K562 (cell line): Measurements from ENCODE around the gene DHDDS. TPM values are rescaled to one million over a fixed set of nuclear protein-coding genes. Genes with fewer than 3 reads are reported as not detected.

Source experiments
- FOXA1 ChIP-seq: fragments of 450-650 bp; IDR thresholded peaks from 2 replicates; pipeline ENCODE4 v1.6.1; 2016; ENCODE audit warnings: mild to moderate bottlenecking, borderline replicate concordance
- GABPB2 ChIP-seq: fragments of 250-450 bp; sonication (Bioruptor Pico); conservative IDR thresholded peaks from 2 replicates; pipeline ENCODE4 v1.5.1; 2021; ENCODE audit warnings: mild to moderate bottlenecking
- KLF6 ChIP-seq: fragments of 250-450 bp; sonication (Bioruptor Pico); IDR thresholded peaks from 2 replicates; pipeline ENCODE4 v1.4.0; 2020; ENCODE audit warnings: mild to moderate bottlenecking, moderate library complexity, borderline replicate concordance
- LARP7 ChIP-seq: fragments of 450-650 bp; IDR thresholded peaks from 2 replicates; pipeline ENCODE4 v1.6.1; 2016
- MEF2A ChIP-seq: IDR thresholded peaks from 2 replicates; pipeline ENCODE4 v1.6.1; 2011; ENCODE audit warnings: low read depth, mild to moderate bottlenecking, low read length, moderate library complexity; ENCODE audit not compliant: control insufficient read depth
- TEAD1 ChIP-seq, 2 experiments: fragments of 450-650 bp in 1 of 2; sonication (generic) in 1 of 2; formaldehyde crosslinking; IDR thresholded peaks; 2 replicates each; pipeline versions ENCODE4 v1.4.0 to v1.8.0; 2020 to 2022; ENCODE audit warnings: mild to moderate bottlenecking in 2 of 2, missing genetic modification reagents in 1 of 2
- WHSC1 ChIP-seq: IDR thresholded peaks from one replicate; pipeline ENCODE4 v1.6.1; 2012; ENCODE audit warnings: low read length, control low read depth, inconsistent platforms
- polyA plus RNA-seq, 8 experiments: library from polyadenylated mRNA; depleted of rRNA in 4 of 8; stranded (reverse) in 5 of 8; unstranded in 3 of 8; fragments of >200 nt; fragmentation: Nextera tagmentation in 2 of 8; fragmentation: Illumina TruSeq in 1 of 8; extraction: Ambion mirVana in 2 of 8; extraction: Trizol in 1 of 8; gene quantifications; 2 replicates each; pipeline versions ENCODE4 v1.2.1 to v1.2.3, GENCODE V29; 2011 to 2014; ENCODE audit warnings: inconsistent platforms in 1 of 8, missing spikeins in 1 of 8
- total RNA-seq, 7 experiments: library from RNA; depleted of rRNA in 6 of 7; stranded (reverse); fragments of >200 nt in 6 of 7; fragmentation: Illumina TruSeq in 2 of 7; extraction: Trizol in 2 of 7; gene quantifications; 2 replicates each; pipeline versions ENCODE4 v1.2.1 to v1.2.3, GENCODE V29; 2011 to 2021; ENCODE audit warnings: low replicate concordance in 1 of 7
- TF ChIP-seq, protein P1 (sequence below): IDR thresholded peaks from 2 replicates; pipeline ENCODE4 v1.6.1; 2011; ENCODE audit not compliant: insufficient read length; ENCODE audit errors: extremely low read depth
- TF ChIP-seq, protein P2 (sequence below): fragments of 250-450 bp; sonication (Bioruptor Pico); IDR thresholded peaks from 2 replicates; pipeline ENCODE4 v1.4.0; 2020
- TF ChIP-seq, protein P3 (sequence below), 2 experiments: fragments of 450-650 bp; IDR thresholded peaks; 2 replicates each; pipeline ENCODE4 v1.6.1; 2018; ENCODE audit warnings: mild to moderate bottlenecking in 2 of 2, low read depth in 1 of 2; ENCODE audit not compliant: partially characterized antibody in 2 of 2
- TF ChIP-seq, protein P4 (sequence below): sonication (generic); formaldehyde crosslinking; IDR thresholded peaks from 2 replicates; pipeline ENCODE4 v1.8.0; 2022; ENCODE audit warnings: mild to moderate bottlenecking, missing genetic modification reagents, borderline replicate concordance
- TF ChIP-seq, protein P5 (sequence below), 2 experiments: fragments of 150-350 bp in 1 of 2; IDR thresholded peaks; 2 replicates each; pipeline ENCODE4 v1.6.1; 2012 to 2016; ENCODE audit warnings: low read depth in 2 of 2, low read length in 2 of 2, mild to moderate bottlenecking in 1 of 2, moderate library complexity in 1 of 2
- TF ChIP-seq, protein P6 (sequence below): sonication (generic); formaldehyde crosslinking; IDR thresholded peaks from 2 replicates; pipeline ENCODE4 v1.9.0; 2022; ENCODE audit warnings: mild to moderate bottlenecking, missing genetic modification reagents

The DHDDS gene
- total and polyA plus RNA-seq, 9 of the 15 experiments (the other 6 are each of a cell fraction or from before 2014, with no cell fraction given), result 33.3 to 55.0 (median 44.3) TPM

DNA sequence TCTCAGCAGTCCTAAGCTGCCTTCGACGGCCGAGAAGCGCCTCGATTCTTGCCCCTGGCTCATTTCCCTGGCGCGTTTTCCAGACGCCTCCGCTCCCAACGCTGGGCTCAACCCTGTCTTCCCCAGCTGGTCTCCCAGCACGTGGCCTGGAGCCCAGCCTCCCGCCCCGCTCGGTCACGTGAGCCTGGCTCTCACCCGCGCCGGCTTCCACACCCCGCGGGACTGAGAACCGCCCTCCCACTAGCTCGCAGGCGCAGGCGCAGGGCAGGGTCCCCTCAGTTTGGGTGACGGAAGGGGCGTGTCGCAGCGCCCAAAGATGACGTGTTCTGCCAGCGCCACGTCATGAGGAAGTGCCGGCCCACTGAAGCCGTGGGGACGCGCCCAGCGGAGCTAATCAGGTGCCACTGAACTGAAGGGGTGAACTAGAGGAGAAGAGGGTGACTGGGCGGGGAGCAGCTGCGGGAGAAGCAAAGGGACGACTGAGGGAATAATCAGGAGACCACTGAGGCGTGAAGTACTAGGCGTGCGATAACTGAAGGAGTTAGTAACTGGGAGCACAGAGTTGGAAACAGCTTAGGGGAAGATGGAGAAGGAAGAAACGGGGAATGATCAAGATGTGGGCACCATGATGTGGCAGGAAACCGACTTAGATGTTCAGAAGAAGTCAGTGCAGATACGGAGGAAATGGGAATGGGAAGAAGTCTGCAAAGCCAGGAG lies at the start of gene DHDDS (continued):
- peak; percentile 94; the same call in 1 of the 2 replicates for TF ChIP-seq LARP7
- no peak for TF ChIP-seq WHSC1
- TF ChIP-seq, protein P1, sequence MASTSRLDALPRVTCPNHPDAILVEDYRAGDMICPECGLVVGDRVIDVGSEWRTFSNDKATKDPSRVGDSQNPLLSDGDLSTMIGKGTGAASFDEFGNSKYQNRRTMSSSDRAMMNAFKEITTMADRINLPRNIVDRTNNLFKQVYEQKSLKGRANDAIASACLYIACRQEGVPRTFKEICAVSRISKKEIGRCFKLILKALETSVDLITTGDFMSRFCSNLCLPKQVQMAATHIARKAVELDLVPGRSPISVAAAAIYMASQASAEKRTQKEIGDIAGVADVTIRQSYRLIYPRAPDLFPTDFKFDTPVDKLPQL, result no peak
- TF ChIP-seq TEAD1 (CRISPR knock-in tag; IDR thresholded peaks at IDR 0.05), result peak; percentile 20 to 96; a peak in 3 of 4 replicates
- TF ChIP-seq, protein P2, sequence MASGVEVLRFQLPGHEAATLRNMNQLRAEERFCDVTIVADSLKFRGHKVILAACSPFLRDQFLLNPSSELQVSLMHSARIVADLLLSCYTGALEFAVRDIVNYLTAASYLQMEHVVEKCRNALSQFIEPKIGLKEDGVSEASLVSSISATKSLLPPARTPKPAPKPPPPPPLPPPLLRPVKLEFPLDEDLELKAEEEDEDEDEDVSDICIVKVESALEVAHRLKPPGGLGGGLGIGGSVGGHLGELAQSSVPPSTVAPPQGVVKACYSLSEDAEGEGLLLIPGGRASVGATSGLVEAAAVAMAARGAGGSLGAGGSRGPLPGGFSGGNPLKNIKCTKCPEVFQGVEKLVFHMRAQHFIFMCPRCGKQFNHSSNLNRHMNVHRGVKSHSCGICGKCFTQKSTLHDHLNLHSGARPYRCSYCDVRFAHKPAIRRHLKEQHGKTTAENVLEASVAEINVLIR (CRISPR knock-in tag), result peak; percentile 100
- TF ChIP-seq, protein P3, sequence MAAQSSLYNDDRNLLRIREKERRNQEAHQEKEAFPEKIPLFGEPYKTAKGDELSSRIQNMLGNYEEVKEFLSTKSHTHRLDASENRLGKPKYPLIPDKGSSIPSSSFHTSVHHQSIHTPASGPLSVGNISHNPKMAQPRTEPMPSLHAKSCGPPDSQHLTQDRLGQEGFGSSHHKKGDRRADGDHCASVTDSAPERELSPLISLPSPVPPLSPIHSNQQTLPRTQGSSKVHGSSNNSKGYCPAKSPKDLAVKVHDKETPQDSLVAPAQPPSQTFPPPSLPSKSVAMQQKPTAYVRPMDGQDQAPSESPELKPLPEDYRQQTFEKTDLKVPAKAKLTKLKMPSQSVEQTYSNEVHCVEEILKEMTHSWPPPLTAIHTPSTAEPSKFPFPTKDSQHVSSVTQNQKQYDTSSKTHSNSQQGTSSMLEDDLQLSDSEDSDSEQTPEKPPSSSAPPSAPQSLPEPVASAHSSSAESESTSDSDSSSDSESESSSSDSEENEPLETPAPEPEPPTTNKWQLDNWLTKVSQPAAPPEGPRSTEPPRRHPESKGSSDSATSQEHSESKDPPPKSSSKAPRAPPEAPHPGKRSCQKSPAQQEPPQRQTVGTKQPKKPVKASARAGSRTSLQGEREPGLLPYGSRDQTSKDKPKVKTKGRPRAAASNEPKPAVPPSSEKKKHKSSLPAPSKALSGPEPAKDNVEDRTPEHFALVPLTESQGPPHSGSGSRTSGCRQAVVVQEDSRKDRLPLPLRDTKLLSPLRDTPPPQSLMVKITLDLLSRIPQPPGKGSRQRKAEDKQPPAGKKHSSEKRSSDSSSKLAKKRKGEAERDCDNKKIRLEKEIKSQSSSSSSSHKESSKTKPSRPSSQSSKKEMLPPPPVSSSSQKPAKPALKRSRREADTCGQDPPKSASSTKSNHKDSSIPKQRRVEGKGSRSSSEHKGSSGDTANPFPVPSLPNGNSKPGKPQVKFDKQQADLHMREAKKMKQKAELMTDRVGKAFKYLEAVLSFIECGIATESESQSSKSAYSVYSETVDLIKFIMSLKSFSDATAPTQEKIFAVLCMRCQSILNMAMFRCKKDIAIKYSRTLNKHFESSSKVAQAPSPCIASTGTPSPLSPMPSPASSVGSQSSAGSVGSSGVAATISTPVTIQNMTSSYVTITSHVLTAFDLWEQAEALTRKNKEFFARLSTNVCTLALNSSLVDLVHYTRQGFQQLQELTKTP (IDR thresholded peaks at IDR 0.05; ENCODE audit: low read depth in 1 of 2, partially characterized antibody in 2 of 2), result peak in 1 of 2 experiments; percentile 91
- TF ChIP-seq KLF6 (CRISPR knock-in tag), result peak; percentile 52; the same call in 1 of the 2 replicates
- TF ChIP-seq, protein P4, sequence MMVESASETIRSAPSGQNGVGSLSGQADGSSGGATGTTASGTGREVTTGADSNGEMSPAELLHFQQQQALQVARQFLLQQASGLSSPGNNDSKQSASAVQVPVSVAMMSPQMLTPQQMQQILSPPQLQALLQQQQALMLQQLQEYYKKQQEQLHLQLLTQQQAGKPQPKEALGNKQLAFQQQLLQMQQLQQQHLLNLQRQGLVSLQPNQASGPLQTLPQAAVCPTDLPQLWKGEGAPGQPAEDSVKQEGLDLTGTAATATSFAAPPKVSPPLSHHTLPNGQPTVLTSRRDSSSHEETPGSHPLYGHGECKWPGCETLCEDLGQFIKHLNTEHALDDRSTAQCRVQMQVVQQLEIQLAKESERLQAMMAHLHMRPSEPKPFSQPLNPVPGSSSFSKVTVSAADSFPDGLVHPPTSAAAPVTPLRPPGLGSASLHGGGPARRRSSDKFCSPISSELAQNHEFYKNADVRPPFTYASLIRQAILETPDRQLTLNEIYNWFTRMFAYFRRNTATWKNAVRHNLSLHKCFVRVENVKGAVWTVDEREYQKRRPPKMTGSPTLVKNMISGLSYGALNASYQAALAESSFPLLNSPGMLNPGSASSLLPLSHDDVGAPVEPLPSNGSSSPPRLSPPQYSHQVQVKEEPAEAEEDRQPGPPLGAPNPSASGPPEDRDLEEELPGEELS (CRISPR knock-in tag), result peak; percentile 88
- TF ChIP-seq FOXA1, result no peak
- no peak for TF ChIP-seq MEF2A
- TF ChIP-seq, protein P5, sequence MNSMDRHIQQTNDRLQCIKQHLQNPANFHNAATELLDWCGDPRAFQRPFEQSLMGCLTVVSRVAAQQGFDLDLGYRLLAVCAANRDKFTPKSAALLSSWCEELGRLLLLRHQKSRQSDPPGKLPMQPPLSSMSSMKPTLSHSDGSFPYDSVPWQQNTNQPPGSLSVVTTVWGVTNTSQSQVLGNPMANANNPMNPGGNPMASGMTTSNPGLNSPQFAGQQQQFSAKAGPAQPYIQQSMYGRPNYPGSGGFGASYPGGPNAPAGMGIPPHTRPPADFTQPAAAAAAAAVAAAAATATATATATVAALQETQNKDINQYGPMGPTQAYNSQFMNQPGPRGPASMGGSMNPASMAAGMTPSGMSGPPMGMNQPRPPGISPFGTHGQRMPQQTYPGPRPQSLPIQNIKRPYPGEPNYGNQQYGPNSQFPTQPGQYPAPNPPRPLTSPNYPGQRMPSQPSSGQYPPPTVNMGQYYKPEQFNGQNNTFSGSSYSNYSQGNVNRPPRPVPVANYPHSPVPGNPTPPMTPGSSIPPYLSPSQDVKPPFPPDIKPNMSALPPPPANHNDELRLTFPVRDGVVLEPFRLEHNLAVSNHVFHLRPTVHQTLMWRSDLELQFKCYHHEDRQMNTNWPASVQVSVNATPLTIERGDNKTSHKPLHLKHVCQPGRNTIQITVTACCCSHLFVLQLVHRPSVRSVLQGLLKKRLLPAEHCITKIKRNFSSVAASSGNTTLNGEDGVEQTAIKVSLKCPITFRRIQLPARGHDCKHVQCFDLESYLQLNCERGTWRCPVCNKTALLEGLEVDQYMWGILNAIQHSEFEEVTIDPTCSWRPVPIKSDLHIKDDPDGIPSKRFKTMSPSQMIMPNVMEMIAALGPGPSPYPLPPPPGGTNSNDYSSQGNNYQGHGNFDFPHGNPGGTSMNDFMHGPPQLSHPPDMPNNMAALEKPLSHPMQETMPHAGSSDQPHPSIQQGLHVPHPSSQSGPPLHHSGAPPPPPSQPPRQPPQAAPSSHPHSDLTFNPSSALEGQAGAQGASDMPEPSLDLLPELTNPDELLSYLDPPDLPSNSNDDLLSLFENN (IDR thresholded peaks at IDR 0.05; ENCODE audit: low read depth in 2 of 2, low read length in 2 of 2), result 0 out of 4 replicates have a peak, but pooled peaks have one; percentile 23 to 59
- TF ChIP-seq, protein P6, sequence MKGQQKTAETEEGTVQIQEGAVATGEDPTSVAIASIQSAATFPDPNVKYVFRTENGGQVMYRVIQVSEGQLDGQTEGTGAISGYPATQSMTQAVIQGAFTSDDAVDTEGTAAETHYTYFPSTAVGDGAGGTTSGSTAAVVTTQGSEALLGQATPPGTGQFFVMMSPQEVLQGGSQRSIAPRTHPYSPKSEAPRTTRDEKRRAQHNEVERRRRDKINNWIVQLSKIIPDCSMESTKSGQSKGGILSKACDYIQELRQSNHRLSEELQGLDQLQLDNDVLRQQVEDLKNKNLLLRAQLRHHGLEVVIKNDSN (CRISPR knock-in tag), result peak; percentile 100
- no peak for TF ChIP-seq GABPB2 (CRISPR knock-in tag)
